Panc1 (cell line): ENCODE data around the gene RNF144A. TPM values are rescaled to one million over a fixed set of nuclear protein-coding genes. Genes with fewer than 3 reads are reported as not detected.

Experiments
- ATAC-seq: fragments of 200-7000 bp; cut with Tn5 transposase; 2 replicates; pipeline ENCODE4 v1.9.1; 2020; ENCODE audit warnings: mild to moderate bottlenecking, moderate library complexity
- BruUV-seq: library from RNA; stranded (reverse); fragments of 400-500 nt; replicated peaks from 2 replicates; lab custom pipeline; 2021; lab: Mats Ljungman, UMichigan
- CTCF ChIA-PET: fragments of 300-600 bp; sonication (Branson Sonifier 250); formaldehyde crosslinking; loops from one replicate; lab custom pipeline; 2022; ENCODE audit warnings: antibody characterized with exemption; lab: Charles Lee
- POLR2A ChIA-PET: fragments of 300-600 bp; sonication (Branson Sonifier 250); formaldehyde crosslinking; loops from one replicate; lab custom pipeline; 2022; ENCODE audit warnings: antibody characterized with exemption; lab: Charles Lee
- DNase-seq: peaks from one replicate; pipeline ENCODE4 v3.0.0-alpha.2; 2010; ENCODE audit warnings: low read depth, low spot score
- H3K27ac ChIP-seq: 2 replicates; pipeline ENCODE4 v1.5.1; 2011; ENCODE audit warnings: mild to moderate bottlenecking, low read length, inconsistent platforms
- H3K27me3 ChIP-seq: fragments of 200-500 bp; sonication (Bioruptor generic); 2 replicates; pipeline ENCODE4 v1.6.0; 2014; ENCODE audit warnings: low read length, inconsistent platforms; ENCODE audit not compliant: control insufficient read depth, insufficient read depth
- H3K36me3 ChIP-seq: fragments of 200-500 bp; sonication (Bioruptor generic); 2 replicates; pipeline ENCODE4 v1.5.1; 2014; ENCODE audit warnings: inconsistent platforms, mild to moderate bottlenecking, low read length, moderate library complexity; ENCODE audit not compliant: control insufficient read depth, insufficient read depth
- H3K4me1 ChIP-seq: 2 replicates; pipeline ENCODE4 v1.5.1; 2011; ENCODE audit warnings: inconsistent platforms, mild to moderate bottlenecking, low read length, moderate library complexity; ENCODE audit not compliant: control insufficient read depth, insufficient read depth
- H3K4me3 ChIP-seq, 2 experiments: 2 replicates each; pipeline ENCODE4 v1.5.1; 2011 to 2012; ENCODE audit warnings: low read depth in 2 of 2, low read length in 2 of 2, mild to moderate bottlenecking in 2 of 2, inconsistent platforms in 1 of 2, moderate library complexity in 1 of 2
- H3K9me3 ChIP-seq: fragments of 200-500 bp; sonication (Bioruptor generic); 2 replicates; pipeline ENCODE4 v1.5.1; 2014; ENCODE audit warnings: low read depth, mild to moderate bottlenecking, inconsistent platforms, low read length, moderate library complexity; ENCODE audit not compliant: control insufficient read depth, insufficient read depth
- CTCF ChIP-seq: fragments of 450-650 bp; IDR thresholded peaks from 2 replicates; pipeline ENCODE4 v1.5.1; 2017; ENCODE audit warnings: mild to moderate bottlenecking
- POLR2AphosphoS5 ChIP-seq: IDR thresholded peaks from 2 replicates; pipeline ENCODE4 v1.6.1; 2012; ENCODE audit warnings: mild to moderate bottlenecking, low read depth, low read length, moderate library complexity
- REST ChIP-seq, 2 experiments: IDR thresholded peaks; 2 replicates each; pipeline ENCODE4 v1.6.1; 2011 to 2012; ENCODE audit warnings: low read depth in 2 of 2, control low read depth in 1 of 2, low read length in 1 of 2, mild to moderate bottlenecking in 1 of 2, moderate library complexity in 1 of 2; ENCODE audit not compliant: insufficient read depth in 1 of 2
- SIN3A ChIP-seq: IDR thresholded peaks from 2 replicates; pipeline ENCODE4 v1.6.1; 2012; ENCODE audit warnings: low read depth, mild to moderate bottlenecking, low read length, moderate library complexity, borderline replicate concordance; ENCODE audit not compliant: insufficient read depth
- TCF7L2 ChIP-seq: IDR thresholded peaks from 2 replicates; pipeline ENCODE4 v1.6.1; 2011; ENCODE audit warnings: mild to moderate bottlenecking, low read depth, low read length, inconsistent platforms
- in situ Hi-C: cut with HindIII; loops from 2 replicates; pipeline ENCODE4 v1.10.0; 2016; ENCODE audit warnings: low sequenced_read_pairs, low pct_unique_long_range_greater_than_20kb
- intact Hi-C: fragments of 100-400 bp; cut with micrococcal nuclease; formaldehyde crosslinking; loops from one replicate; pipeline ENCODE4 v1.10.0; 2022; ENCODE audit not compliant: unreplicated experiment
- total RNA-seq: library from RNA; stranded (reverse); gene quantifications from one replicate; pipeline ENCODE4 v1.2.1, GENCODE V29; 2021; ENCODE audit not compliant: unreplicated experiment

Gene RNF144A
- total RNA-seq, 1 experiment from 2014 or later: 5.4 TPM

GRCh38 chr2:7016601-7017211 lies 99.5 kb downstream of the RNF144A start:
- ATAC-seq: no peak
- TF ChIP-seq REST (IDR thresholded peaks at IDR 0.05; ENCODE audit: insufficient read depth in 1 of 2, low read depth in 2 of 2, low read length in 1 of 2): no peak
- no peak for TF ChIP-seq CTCF
- no peak for TF ChIP-seq TCF7L2
- TF ChIP-seq SIN3A: no peak
- TF ChIP-seq POLR2AphosphoS5: no peak

GRCh38 chr2:7017671-7018281 lies 100.6 kb downstream of the RNF144A start:
- Histone ChIP-seq H3K27me3 (no peaks in the 10 kb centered on the region), H3K27ac (no peak overlapping the region), H3K9me3 (no peaks in the 10 kb centered on the region), H3K4me1 (no peaks in the 10 kb centered on the region), H3K36me3 (no peaks in the 10 kb centered on the region), H3K4me3 (no peak overlapping the region)
- no TSS peak for BruUV-seq
- ChIA-PET POLR2A (no interaction called here), CTCF (no interaction called here)
- in situ Hi-C loops: no loop called here
- intact Hi-C loops: no loop called here
- TF ChIP-seq CTCF: no peak
- TF ChIP-seq TCF7L2: no peak
- TF ChIP-seq POLR2AphosphoS5: no peak
- no peak for TF ChIP-seq REST (IDR thresholded peaks at IDR 0.05; ENCODE audit: insufficient read depth in 1 of 2, low read depth in 2 of 2, low read length in 1 of 2)
- TF ChIP-seq SIN3A: no peak
- DNase-seq (no peak), ATAC-seq (no peak)

More at GRCh38 chr2:7016601-7017211, 99.5 kb downstream of the RNF144A start:
- ChIA-PET POLR2A (no interaction called here), CTCF (interaction anchor here (0.7 kb wide), 1 partner anchor 1221 kb away, joined by 8 read pairs; no protein-coding TSS in a partner anchor)
- Histone ChIP-seq H3K4me1 (no peaks in the 10 kb centered on the region), H3K4me3 (no peak overlapping the region), H3K9me3 (no peaks in the 10 kb centered on the region), H3K27ac (no peak overlapping the region), H3K36me3 (no peaks in the 10 kb centered on the region), H3K27me3 (no peaks in the 10 kb centered on the region)
- BruUV-seq: no TSS peak
- DNase-seq: no peak
- in situ Hi-C loops: no loop called here
- intact Hi-C loops: no loop called here
